GM19324 (cell line): Measurements from ENCODE around the gene MT1X.
"Not testable (repeated sequence)": the region's sequence is repeated elsewhere in the genome, so short reads cannot be mapped to it uniquely, and the experiment has no call there.

ENCODE experiments used
- ATAC-seq: cut with Tn5 transposase; IDR thresholded peaks from one replicate; pipeline ENCODE4 v1.9.1; 2021; ENCODE audit warnings: mild to moderate bottlenecking, moderate library complexity; ENCODE audit not compliant: unreplicated experiment, low FRiP score

Gene MT1X

DNA sequence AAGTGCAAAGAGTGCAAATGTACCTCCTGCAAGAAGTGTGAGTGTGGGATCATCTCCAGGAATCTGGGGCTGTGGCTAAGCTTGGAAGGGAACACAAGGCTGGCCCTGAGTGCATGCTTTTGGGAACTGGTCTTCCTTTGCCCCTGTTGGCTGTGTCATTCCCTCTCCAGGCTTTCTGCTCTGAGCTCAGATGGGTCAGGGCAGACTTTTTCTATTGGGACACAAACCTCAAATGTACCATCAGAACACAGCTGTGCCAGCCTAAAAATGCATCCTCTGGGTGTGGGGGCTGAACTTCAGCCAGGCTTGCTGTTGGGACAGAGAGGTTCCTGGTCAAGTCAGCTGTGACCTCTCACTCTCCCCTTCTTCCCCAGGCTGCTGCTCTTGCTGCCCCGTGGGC is 29.7 kb upstream of the MT1X start:
- ATAC-seq, result no peak

DNA sequence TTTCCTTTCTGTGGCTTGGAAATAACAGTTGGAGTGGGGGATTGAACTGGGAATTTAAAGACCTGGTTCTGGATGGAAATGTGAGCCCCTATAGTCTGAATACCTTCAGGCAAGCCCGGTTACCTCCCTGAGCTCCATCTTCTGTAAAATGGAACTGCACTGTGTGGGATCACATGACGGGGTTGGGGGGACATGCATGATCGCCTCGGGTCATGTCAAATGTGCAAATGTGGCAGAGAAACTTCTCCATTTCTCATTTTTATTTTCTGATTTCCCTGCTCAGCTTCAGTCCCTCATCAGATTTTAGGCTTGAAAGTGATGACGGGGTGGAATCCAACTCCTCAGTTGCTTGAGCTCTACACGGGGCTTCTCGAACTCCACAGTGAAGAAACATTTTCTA is 29.1 kb upstream of the MT1X start:
- ATAC-seq, result no peak

DNA sequence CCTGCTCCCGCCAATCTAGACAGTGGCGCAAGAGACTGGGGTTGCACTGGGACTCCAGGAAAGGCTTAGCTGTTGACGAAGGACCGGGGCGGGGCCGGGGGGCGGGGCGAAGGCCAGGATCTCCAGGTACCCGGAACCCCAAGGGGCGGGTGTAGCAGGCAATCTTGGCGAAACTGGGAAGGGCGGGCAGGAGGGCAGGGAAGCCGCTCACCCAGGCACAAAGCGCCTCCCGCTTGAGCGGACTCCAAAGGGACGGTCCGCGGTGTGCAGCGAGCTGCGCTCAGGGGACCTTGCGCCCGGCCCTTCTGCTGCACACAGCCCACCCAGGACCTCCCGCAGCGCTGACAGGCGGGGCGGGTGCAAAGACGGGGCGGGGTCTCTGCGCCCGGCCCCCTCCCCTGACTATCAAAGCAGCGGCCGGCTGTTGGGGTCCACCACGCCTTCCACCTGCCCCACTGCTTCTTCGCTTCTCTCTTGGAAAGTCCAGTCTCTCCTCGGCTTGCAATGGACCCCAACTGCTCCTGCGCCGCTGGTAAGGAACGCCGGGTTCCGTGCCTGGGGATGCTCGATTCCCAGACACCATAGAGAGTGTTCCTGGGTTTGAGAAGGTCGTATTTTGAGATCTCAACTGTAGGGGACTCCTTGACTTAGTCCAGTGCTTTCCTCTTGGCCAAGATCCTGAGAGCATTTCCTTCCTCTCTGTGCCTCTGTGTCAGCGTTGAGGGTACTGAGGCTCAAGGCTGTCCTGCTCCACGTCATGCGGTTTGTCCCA is 24.5 kb upstream of the MT1X start, which contains the start of gene MT1F:
Gene MT1F, plus strand, starts transcription at position 405 of the 772 bp plus-strand sequence. Its CDS starts 100 bp downstream, at position 505.
- ATAC-seq, result no peak

DNA sequence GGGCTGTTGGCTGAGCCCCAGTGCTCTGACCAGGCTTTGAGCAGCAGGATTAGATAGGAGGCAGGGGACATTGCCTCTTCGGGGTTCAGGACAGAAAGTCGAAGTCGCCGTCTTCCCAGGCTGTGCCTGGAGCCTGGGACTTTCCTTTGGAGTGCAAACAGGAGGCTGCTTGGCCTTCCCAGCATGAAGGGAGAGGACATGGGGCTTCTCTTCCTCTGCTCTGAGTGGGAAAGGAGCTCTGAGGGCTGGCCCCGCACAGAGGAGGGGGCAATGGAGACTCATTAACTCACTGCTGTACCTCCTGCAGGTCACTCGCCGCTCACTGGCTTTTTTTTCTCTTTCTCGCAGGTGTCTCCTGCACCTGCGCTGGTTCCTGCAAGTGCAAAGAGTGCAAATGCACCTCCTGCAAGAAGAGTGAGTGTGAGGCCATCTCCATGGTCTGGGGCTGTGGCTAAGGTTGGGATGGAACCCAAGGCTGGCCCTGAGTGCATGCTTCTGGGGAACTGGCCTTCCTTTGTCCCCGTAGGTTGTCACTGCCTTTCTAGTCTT is 23.9 kb upstream of the MT1X start:
- no peak for ATAC-seq

DNA sequence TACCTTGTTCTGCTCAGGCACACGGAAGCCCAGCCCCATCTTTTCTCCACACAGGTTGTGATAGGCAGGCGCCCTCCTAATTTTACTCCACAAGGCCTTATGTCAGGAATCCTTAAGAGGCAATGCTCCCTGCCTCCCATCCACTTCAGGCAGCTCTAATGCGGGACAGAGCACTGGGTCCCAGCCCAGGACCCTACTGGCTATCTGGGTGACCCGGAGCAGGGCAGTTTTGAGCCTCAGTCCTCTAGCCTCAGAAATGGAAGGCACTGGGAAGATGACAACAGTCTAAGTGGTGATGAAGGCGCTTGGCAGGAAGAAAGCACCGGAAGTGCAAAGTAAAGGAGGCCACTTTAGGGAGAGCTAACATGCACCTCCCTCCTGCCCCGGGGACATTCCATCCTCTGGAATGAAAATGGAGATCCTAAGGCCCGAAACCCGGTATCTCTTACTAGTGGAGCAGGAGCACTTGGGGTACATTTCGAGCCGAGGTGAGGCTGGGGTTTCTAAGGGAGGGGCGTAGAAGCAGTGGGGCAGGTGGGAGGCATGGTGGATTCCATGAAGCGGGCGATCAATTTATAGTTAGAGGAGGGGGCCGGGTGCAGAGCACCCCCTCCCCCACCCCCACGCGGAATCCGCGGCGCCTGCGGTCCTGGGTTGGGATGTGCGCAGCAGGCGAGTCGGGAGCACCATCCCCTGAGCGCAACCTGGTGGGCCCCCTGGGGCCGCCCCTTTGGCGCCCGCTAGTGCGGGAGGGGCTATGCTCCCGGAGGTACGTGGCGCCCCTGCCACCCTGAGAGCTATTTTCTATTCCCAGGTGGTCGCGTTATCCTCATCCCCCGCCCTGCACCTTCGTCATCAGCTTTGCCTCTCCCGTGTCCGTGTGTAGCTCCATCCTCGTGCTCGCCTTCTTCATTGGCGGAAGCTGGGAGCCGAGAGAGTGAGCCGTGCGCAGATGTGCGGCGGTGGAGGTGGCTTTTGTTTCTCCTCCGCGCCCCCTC is 19.6 kb upstream of the MT1X start:
- no peak for ATAC-seq

DNA sequence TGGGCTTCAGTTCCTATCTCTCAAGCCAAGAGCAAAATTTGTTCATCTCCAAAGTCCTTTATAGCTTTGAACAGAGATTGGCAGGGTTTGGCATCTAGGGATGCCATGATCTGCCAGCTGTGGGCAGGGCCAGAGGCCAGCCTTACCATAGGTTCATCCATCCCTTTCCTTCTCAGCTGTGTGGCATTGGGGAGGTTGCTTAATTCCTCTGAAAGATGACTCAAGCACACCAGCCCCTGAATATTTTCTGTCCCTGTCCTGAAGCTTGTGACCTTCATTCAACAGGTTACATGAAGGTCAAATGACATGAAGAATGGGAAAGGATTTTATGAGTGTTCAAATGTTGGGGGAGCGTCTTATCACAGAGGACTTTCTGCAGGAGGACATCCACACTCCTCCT is 17.8 kb upstream of the MT1X start:
- no peak for ATAC-seq

DNA sequence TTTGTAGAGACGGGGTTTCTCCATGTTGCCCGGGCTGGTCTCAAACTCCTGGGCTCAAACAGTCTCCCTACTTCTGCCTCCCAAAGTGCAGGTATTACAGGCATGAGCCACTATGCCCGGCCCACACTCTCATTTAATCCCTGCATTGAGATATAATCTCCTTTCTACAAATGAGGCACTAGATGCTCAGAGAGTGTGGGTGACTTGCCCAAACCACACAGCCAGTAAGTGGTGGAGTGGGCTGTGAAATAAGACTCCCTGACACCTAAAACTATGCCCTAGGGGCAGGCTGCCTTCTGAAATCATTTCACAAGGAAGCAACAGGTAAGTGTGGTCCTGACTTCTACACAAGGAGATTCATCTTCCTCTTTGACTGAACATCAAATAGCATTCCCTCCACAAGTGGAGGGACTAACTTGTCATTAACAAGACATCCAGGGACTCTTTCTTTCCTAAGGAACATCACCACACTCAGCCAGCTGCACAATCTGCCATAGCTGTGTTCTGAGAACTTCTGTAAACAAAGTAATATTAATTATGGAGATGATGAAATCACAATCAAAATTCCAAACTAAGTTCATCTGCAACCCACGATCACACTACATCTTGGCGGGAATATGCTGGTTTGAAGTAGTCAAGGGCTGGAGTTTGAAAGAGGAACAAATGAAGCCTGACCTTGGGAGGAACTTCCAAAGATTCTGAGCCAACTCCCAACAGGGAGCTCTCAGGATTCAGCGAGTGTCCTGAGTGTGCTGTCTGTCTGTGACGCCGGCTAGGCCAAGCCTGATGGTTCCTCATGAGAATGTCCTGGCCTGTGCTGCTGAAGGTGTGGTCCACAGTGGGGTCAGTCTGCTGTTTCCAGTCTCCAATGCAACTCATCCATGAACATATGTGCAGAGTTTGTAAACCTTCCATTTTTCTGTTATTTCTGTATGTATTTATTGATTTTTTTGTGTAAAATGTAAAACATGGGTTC is 16.7 kb upstream of the MT1X start:
- not testable (repeated sequence) for ATAC-seq

DNA sequence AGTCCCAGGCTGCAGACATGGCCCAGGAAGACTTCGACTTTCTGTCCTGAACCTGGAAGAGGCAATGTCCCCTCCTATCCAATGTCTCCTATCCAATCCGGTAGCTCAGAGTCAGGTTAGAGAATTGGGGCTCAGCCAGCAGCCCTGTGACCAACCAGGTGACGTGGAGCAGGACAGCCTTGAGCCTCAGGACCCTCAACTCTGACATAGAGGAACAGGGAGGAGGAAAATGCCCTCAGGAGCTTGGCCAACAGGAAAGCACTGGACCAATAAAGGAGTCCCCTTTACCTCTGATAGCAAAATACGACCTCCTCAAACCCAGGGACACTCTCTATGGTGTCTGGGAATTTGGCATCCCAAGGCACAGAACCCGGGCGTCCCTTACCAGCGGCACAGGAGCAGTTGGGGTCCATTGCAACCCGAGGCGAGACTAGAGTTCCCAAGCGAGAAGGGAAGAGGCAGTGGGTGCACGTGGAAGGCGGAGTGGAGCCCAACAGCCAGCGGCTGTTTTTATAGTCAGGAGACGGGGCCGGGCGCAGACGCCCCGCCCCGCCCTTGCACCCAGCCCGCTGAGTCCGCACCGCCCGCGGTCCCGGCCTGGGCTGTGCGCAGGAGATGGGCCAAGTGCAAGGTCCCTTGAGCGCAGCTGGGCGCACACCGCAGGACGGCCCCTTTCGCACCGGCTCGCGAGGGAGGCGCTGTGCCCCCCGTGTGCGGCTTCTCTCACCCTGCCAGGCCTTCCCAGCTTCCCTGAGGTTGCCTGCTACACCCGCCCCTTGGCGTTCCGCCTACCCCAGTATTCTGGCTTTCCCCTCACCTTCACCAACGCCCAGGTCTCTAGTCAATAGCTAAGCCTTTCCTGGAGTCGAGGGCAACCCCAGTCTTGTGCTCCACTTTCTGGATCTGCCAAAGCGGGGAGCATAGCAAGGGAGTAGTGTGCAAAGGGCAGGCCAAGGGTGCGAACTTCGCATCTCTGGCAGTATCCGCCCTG is 14.4 kb upstream of the MT1X start, which contains the start of gene MT1G:
Gene MT1G, minus strand, starts transcription at position 485 of the 991 bp plus-strand sequence. Its CDS starts 72 bp downstream, at position 413.
- no peak for ATAC-seq

DNA sequence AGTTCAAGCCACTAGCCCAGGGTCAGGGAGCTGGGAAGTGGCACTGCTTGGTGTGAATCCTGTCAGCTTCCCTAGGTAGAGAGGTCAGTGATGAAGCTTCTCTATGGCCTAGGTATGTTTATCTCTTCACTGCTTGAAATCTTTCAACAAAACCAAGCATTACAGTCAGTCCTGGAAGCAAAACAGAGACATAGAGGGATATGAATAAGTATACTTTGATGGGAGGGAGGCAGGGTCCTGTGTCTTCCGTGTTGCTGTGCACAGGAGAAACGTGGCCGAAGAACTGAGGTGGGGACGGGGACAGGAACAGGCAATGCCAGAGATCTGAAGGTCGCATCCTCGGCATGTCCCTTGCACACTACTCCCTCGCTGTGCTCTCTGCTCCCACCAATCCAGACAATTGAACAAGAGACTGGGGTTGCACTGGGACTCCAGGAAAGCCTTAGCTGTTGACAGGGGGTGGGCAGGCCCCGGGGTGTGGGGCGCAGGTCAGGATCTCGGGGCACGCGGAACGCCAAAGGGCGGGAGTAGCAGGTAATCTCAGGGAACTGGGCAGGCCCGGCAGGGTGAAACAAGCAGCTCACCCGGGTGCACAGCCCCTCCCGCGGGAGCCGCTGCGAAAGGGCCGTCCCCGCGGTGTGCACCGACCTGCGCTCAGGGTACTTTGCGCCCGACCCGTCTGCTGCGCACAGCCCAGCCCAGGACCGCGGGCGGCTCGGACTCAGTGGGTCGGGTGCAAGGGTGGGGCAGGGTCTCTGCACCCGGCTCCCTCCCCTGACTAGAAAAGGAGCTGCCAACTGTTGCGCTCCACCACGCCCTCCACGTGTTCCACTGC is 13.0 kb upstream of the MT1X start, which contains the start of gene MT1H:
Gene MT1H, plus strand, starts transcription at position 810 of the 835 bp plus-strand sequence. CDS start 71 bp downstream, outside the sequence.
- no peak for ATAC-seq

DNA sequence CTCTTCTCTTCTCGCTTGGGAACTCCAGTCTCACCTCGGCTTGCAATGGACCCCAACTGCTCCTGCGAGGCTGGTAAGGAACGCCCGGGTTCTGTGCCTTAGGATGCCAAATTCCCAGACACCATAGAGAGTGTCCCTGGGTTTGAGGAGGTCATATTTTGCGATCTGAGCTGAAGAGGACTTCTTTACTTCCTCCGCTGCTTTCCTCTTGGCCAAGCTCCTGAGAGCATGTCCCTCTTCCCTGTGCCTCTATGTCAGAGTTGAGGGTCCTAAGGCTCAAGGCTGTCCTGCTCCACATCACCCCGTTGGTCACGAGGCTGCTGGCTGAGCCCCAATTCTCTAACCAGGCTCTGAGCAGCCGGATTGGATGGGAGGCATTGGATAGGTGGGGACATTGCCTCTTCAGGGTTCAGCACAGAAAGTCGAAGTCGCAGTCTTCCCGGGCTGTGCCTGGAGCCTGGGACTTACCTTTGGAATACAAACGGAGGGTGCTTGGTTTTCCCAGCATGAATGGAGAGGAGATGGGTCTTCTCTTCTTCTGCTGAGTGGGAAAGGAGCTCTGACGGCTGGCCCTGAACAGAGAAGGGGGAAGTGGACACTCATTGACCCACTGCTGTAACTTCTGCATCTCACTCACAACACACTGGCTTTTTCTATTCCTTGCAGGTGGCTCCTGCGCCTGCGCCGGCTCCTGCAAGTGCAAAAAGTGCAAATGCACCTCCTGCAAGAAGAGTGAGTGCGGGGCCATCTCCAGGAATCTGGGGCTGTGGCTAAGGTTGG is 12.2 kb upstream of the MT1X start:
- no peak for ATAC-seq

DNA sequence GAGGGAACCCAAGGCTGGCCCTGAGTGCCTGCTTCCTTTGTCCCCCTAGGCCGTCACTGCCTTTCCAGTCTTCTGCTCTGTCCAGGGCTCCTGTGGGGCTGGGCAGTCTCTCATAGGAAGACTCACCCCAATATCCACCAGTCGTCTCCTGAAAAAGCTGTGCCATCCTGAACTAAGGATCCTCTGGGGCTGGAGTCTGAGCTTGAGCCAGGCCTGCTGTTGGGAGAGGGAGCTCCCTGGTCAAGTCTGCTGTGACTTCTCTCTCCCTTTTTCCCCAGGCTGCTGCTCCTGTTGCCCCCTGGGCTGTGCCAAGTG is 11.7 kb upstream of the MT1X start:
- ATAC-seq, result no peak

DNA sequence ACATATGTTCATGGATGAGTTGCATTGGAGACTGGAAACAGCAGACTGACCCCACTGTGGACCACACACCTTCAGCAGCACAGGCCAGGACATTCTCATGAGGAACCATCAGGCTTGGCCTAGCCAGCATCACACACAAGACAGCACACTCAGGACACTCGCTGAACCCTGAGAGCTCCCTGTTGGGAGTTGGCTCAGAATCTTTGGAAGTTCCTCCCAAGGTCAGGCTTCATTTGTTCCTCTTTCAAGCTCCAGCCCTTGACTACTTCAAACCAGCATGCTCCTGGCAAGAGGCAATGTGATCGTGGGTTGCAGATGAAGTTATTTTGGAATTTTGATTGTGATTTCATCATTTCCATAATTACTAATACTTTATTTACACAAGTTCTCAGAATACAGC is 10.6 kb upstream of the MT1X start:
- not testable (repeated sequence) for ATAC-seq

DNA sequence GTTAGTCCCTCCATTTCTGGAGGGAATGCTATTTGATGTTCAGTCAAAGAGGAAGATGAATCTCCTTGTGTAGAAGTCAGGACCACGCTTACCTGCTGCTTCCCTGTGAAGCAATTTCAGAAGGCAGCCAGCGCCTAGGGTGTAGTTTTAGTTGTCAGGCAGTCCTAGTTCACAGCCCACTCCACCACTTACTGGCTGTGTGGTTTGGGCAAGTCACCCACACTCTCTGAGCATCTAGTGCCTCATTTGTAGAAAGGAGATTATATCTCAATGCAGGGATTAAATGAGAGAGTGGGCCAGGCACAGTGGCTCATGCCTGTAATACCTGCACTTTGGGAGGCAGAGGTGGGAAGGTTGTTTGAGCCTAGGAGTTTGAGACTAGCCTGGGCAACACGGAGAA is 10.1 kb upstream of the MT1X start:
- ATAC-seq, result not testable (repeated sequence)

DNA sequence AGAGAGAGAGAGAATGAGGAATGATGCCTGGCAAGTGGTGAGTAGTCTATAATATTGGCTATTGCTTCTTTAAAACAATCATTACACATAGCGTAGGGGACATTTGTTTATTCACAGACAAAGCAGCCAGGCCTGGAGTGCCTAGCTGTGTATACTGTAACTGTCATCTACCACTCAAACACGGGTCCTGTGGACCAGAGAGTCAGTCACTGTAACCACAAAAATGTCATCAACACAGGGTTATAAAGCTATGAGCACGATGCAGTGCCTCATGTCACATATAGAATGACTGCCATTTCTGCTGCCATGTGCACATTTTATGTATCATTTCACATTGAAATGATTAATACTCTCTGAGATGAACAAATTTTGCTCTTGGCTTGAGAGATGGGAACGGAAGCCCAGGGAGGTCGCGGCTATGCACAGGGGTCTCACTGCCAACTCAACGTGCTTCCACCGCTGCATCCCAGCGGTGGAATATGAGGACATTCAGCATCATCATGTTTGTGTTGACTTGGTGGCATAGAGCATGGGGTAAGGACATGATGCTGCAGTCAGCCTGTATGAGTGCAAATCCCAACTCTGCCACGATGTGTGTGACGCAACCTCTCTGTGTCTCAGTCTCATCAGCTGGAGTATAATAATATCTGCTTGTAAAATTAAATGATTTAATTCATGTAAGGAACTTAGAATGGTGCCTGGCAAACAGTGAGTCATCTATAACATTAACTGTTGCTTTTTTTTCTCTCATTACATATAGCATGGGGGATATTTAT is 9.3 kb upstream of the MT1X start:
- ATAC-seq, result no peak

DNA sequence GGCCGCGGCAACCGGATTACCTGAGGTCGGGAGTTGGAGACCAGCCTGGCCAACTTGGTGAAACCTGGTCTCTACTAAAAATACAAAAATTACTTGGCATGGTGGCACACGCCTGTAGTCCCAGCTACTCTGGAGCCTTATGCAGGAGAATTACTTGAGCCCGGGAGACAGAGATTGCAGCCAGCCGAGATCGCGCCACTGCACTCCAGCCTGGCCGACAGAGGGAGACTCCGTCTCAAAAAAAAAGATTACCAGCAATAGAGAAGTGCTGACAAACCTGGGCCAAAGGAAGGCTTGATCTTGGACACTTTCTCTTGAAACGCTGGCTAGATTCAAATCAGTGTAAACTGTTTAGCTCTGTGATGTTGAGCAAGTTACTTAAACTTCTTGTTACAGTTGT is 8.3 kb upstream of the MT1X start:
- no peak for ATAC-seq

DNA sequence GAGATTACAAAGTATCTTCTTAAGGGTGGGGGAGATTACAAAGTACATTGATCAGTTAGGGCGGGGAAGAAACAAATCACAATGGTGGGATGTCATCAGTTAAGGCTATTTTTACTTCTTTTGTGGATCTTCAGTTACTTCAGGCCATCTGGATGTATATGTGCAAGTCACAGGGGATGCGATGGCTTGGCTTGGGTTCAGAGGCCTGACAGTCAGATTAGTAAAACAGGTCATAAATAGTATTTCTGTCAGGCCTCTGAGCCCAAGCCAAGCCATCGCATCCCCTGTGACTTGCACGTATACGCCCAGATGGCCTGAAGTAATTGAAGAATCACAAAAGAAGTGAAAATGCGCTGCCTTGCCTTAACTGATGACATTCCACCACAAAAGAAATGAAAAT is 7.7 kb upstream of the MT1X start:
- ATAC-seq, result not testable (repeated sequence)
